Heart right ventricle (tissue), 16 donors: Measurements from ENCODE around the gene TMEM97. TPM values are rescaled to one million over a fixed set of nuclear protein-coding genes. Genes with fewer than 3 reads are reported as not detected.
A peak's percentile ranks its signal among the peaks of the same experiment; 100 is the strongest.

Experiments
- ATAC-seq, 8 donors: fragments of 200-7000 bp; cut with Tn5 transposase; one replicate each; pipeline ENCODE4 v1.9.1; 2020; ENCODE audit warnings: mild to moderate bottlenecking in 8 of 8, moderate library complexity in 8 of 8, moderate number of reproducible peaks in 1 of 8
- DNase-seq, 2 donors: peaks; one replicate each; pipeline ENCODE4 v3.0.0-alpha.2; 2020
- H3K27ac ChIP-seq, 10 donors: fragments of 200-600 bp; sonication (generic) in 2 of 10; one replicate each; pipeline versions ENCODE4 v1.5.0 to v1.8.0; 2020 to 2022; ENCODE audit warnings: mild to moderate bottlenecking in 3 of 10
- H3K27me3 ChIP-seq, 7 donors: fragments of 200-600 bp; one replicate each; pipeline ENCODE4 v1.8.0; 2021 to 2022; ENCODE audit warnings: mild to moderate bottlenecking in 2 of 7
- H3K36me3 ChIP-seq, 9 donors: fragments of 200-600 bp; sonication (generic) in 1 of 9; one replicate each; pipeline versions ENCODE4 v1.5.0 to v1.8.0; 2020 to 2022; ENCODE audit warnings: mild to moderate bottlenecking in 2 of 9
- H3K4me1 ChIP-seq, 9 donors: fragments of 200-600 bp; sonication (generic) in 1 of 9; one replicate each; pipeline versions ENCODE4 v1.5.0 to v1.8.0; 2020 to 2022; ENCODE audit warnings: mild to moderate bottlenecking in 4 of 9
- H3K4me3 ChIP-seq, 10 donors: fragments of 200-600 bp; sonication (generic) in 2 of 10; one replicate each; pipeline versions ENCODE4 v1.5.0 to v1.8.0; 2020 to 2022; ENCODE audit warnings: mild to moderate bottlenecking in 7 of 10, moderate library complexity in 2 of 10
- H3K9me3 ChIP-seq, 11 donors: fragments of 200-600 bp in 10 of 11; sonication (generic) in 2 of 11; one replicate each; pipeline versions ENCODE4 v1.5.0 to v1.8.0; 2013 to 2022; ENCODE audit warnings: mild to moderate bottlenecking in 2 of 11, control low read depth in 1 of 11, moderate library complexity in 1 of 11
- WGBS, 2 donors: extraction: QIAGEN DNeasy Blood & Tissue Kit; methylation state at CpG; one replicate each; pipeline ENCODE4 v1.1.7; 2013; ENCODE audit warnings: inconsistent platforms in 1 of 2; 5-methylcytosine and 5-hydroxymethylcytosine counted together
- intact Hi-C, 10 donors: fragments of 100-400 bp; cut with DNase I; formaldehyde crosslinking; loops; one replicate each; pipeline versions ENCODE4 v1.11.1 to v1.14.2; 2022
- polyA plus RNA-seq, 2 donors: library from polyadenylated mRNA; stranded (reverse); fragments of 200-250 nt; gene quantifications; one replicate each; pipeline ENCODE4 v1.2.3, GENCODE V29; 2013
- total RNA-seq, 10 donors: library from RNA; stranded (reverse); fragmentation: NEBNext Ultra II Directional in 3 of 10; extraction: Animal tissue kit (Norgen Biotek cat#: 25700) in 3 of 10; gene quantifications; one replicate each; pipeline versions ENCODE4 v1.2.1 to v1.2.4, GENCODE V29; 2021 to 2023
- TF ChIP-seq, protein P1 (sequence below), 9 donors: fragments of 200-600 bp; sonication (generic) in 2 of 9; IDR thresholded peaks; one replicate each; pipeline versions ENCODE4 v1.5.0 to v1.8.0; 2021 to 2022; ENCODE audit warnings: antibody characterized with exemption in 9 of 9, mild to moderate bottlenecking in 5 of 9, moderate library complexity in 1 of 9
- donor health status: Arrhythmogenic right ventricular cardiomyopathy.
- donor health status: ischemic (EF 13 %, LVEDD 7.1; RV severe dilation, severe dysfunction).
- donor health status: healthy with polysubstance abuse.
- donor health status: DM: no; HTN: yes; CAD: no.
- donor health status: DM: no; HTN: no; CAD: no.
- donor health status: ischemic (EF 25% LVEDD 6.9; RV normal size, moderate dysfunction).
- donor health status: ischemic (EF 25% LVEDD 5.7; RV mildly dilated, moderate dysfunction).
- donor health status: healthy.
- donor health status: DM: yes; HTN: yes; CAD: no.
- donor health status: Ischemic cardiomyopathy.
- donor health status: ischemic (EF 35%, LVEDD 5.7; RV mildly dilated, moderate dysfunction).
- donor health status: nonischemic (EF 11% LVEDD 7.7; RV severe dilation, severe dysfunction).
- donor health status: DM: yes; HTN: yes; CAD: no.
- donor health status: PGD.
- donor health status: ischemic (EF 29% LVEDD 5.4; RV normal size, mild dysfunction).
- donor health status: nonischemic (EF 23%, LVEDD 6.1; RV moderate dilation, normal function).

TMEM97 gene
- total and polyA plus RNA-seq, 12 donors = 1.6 to 5.2 (median 3.2) TPM

DNA sequence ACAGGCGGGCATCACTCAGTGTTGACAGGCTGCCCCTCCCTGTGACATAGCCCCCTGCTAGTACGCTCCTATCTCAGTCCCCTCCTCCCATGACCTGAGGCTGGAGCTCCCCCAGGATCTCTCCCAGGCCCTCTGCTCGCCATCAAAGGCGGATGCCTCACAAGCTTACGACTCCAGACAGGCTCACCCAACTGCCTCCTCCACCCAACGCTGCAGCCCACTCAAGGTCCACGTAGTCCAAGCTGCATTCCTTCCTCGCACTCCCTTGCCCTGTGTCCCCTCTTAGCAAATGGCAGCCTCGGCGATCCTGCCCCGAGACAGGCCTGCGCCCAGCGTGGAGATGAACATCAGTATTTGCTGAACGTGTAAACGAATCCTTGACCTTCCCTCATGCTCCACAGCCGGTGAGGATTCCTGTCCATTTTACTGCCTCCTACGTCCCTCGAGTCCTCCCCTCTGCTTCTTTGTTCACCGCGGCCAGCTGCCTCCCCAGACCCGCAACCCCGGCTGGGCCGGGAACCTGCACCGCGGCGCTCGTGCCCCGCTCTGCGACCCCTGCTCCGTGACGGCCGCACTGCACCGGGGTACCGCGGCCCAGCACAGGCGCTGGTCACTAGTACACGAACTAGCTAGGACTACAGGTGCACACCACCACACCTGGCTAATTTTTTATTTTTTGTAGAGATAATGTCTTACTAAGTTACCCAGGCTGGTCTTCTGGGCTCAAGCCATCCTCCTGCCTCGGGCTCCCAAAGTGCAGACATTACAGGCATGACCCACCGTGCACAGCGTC lies 838 bp upstream of the TMEM97 start:
- peak overlapping the region in 1 of 10 donors; percentile 18 for H3K27ac ChIP-seq
- H3K9me3 ChIP-seq = no peaks in the 10 kb centered on the region
- peak overlapping the region; percentile 39 to 80 (median 62) for H3K4me3 ChIP-seq
- ATAC-seq (peak in 6 of 8 donors; percentile 1 to 12 (median 2)), DNase-seq (no peak)
- no peaks in the 10 kb centered on the region for H3K36me3 ChIP-seq
- 9 to 10% methylated on average over 40 of the region's 40 CpGs for WGBS, 2 donors
- H3K27me3 ChIP-seq = no peaks in the 10 kb centered on the region
- peaks cover 3 to 20% (median 16%) of the 10 kb centered on the region in 9 donors for H3K4me1 ChIP-seq
- intact Hi-C loops = loop anchor here in 2 of 10 donors (2.0 kb wide), 1 partner anchor 17 kb away; the partner anchor contains the start of genes IFT20 (in 2 of the 2) and TNFAIP1 (in 2 of the 2)
- TF ChIP-seq, protein P1, sequence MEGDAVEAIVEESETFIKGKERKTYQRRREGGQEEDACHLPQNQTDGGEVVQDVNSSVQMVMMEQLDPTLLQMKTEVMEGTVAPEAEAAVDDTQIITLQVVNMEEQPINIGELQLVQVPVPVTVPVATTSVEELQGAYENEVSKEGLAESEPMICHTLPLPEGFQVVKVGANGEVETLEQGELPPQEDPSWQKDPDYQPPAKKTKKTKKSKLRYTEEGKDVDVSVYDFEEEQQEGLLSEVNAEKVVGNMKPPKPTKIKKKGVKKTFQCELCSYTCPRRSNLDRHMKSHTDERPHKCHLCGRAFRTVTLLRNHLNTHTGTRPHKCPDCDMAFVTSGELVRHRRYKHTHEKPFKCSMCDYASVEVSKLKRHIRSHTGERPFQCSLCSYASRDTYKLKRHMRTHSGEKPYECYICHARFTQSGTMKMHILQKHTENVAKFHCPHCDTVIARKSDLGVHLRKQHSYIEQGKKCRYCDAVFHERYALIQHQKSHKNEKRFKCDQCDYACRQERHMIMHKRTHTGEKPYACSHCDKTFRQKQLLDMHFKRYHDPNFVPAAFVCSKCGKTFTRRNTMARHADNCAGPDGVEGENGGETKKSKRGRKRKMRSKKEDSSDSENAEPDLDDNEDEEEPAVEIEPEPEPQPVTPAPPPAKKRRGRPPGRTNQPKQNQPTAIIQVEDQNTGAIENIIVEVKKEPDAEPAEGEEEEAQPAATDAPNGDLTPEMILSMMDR (IDR thresholded peaks at IDR 0.05) = no peak

DNA sequence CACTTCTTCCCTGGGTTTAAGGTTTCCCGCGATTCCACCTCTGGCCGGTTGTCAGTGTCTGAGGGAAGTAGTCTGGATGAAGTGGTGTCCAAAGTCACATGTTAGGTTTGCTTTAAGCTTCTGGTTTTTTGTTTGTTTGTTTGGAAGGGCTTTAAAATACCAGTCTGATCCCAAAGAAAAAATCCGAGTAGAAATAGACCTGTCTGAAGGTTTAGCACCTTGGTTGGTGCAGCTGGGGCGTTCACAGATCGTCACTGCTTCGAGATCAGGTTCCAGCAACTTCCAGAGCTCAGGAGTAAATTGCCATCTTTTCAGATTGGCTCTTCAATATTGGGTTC lies 567 bp downstream of the TMEM97 start:
- Histone ChIP-seq H3K9me3 (no peaks in the 10 kb centered on the region), H3K27me3 (no peaks in the 10 kb centered on the region), H3K4me3 (peak overlapping the region; percentile 39 to 80 (median 62)), H3K4me1 (peaks cover 3 to 27% (median 16%) of the 10 kb centered on the region in 9 donors), H3K27ac (peak overlapping the region in 3 of 10 donors; percentile 11 to 48 (median 13)), H3K36me3 (no peaks in the 10 kb centered on the region)
- no peak for ATAC-seq
- TF ChIP-seq, protein P1 (IDR thresholded peaks at IDR 0.05) = no peak
- WGBS, 2 donors = 4 to 5% methylated on average over 7 of the region's 7 CpGs
- intact Hi-C loops = loop anchor here in 2 of 10 donors (2.0 kb wide), 1 partner anchor 15 kb away; the partner anchor contains the start of genes IFT20 (in 2 of the 2) and TNFAIP1 (in 2 of the 2)
- DNase-seq = no peak

DNA sequence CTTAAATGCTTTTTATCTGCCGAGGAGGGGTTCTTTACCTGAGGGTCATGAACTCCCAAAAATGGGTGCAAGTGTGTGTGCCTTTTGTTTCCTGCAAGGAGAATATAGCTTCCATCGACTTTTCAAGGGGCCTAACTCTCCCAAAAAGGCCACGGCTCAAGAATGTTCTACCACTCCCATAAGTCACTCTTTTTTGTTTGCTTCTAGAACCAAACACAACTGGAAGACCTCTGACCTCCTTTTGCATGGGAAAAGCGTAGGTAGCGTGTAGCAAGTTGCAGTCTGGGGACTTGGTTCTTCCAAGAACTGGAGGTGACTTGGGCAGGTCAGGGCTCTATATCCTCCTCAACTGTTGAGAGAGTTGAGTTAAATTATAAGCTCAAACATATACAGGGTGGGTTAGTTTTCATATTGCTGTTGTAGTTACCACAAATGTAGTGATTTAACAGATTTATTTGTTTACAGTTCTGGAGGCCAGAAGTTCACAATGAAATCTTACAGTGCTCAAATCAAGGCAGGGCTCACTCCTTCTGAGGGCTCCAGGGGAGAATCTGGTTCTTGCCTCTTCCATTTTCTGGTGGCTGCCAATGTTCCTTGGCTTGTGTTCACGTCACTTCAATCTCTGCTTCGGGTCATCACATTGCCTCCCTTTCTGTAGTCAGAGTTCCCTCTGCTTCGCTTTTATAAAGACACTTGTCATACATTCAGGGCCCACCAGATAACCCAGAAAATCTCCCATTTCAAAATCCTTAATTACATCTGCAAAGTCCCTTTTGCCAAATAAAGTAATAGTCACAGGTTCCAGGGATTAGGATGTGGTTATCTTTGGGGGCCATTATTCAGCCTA lies 1.4 kb downstream of the TMEM97 start:
- intact Hi-C loops = no loop called here
- ATAC-seq (no peak), DNase-seq (no peak)
- TF ChIP-seq, protein P1 (IDR thresholded peaks at IDR 0.05) = no peak
- WGBS, 2 donors = 73 to 78% methylated on average over 8 of the region's 8 CpGs
- peaks cover 3 to 31% (median 16%) of the 10 kb centered on the region in 9 donors for H3K4me1 ChIP-seq
- no peak overlapping the region for H3K4me3 ChIP-seq
- H3K27ac ChIP-seq = no peak overlapping the region
- H3K9me3 ChIP-seq = no peaks in the 10 kb centered on the region
- H3K27me3 ChIP-seq = no peaks in the 10 kb centered on the region
- no peaks in the 10 kb centered on the region for H3K36me3 ChIP-seq

DNA sequence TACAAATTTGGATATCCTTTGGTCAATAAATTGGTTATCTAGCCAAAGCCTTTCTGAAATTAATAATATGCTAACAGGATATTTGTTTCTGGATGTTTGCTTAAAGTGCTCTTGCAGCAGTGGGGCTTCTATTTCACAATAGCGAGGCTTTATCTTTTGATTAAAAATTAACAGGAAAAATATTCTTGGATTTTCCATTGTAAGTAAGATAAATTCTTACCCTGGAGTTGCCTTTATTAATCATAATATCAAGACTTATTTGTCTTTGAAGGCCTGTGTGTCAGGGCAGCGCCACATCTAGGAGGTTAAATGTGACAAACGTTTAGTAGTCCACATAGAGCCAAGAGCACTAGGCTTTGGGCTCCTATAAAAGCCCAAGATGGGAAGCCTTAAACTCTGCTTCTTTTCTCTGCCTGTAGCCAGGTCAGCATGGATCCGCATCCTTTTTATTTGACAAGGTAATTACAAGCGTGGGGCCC lies 5.3 kb downstream of the TMEM97 start:
- ATAC-seq = no peak
- intact Hi-C loops = no loop called here
- H3K4me1 ChIP-seq = peaks cover 0 to 21% (median 7%) of the 10 kb centered on the region in 9 donors

More for the DNA sequence above, 5.3 kb downstream of the TMEM97 start:
- H3K27me3 ChIP-seq = no peaks in the 10 kb centered on the region
- no peaks in the 10 kb centered on the region for H3K9me3 ChIP-seq
- DNase-seq = no peak
- 89 to 92% methylated on average over 5 of the region's 5 CpGs for WGBS, 2 donors
- H3K4me3 ChIP-seq = no peak overlapping the region
- H3K36me3 ChIP-seq = peaks cover 0 to 36% (median 12%) of the 10 kb centered on the region in 9 donors
- TF ChIP-seq, protein P1 (IDR thresholded peaks at IDR 0.05) = no peak
- H3K27ac ChIP-seq = no peak overlapping the region
